GM12865 (cell line): ENCODE data around the gene G6PD.

Experiments
- DNase-seq: peaks from one replicate; pipeline ENCODE4 v3.0.0; 2010; ENCODE audit warnings: low read depth
- H3K4me3 ChIP-seq: 2 replicates; pipeline ENCODE4 v1.5.1; 2011; ENCODE audit warnings: mild to moderate bottlenecking, low read depth, low read length, control low read depth
- TF ChIP-seq, protein P1 (sequence below): IDR thresholded peaks from 2 replicates; pipeline ENCODE4 v1.5.1; 2011; ENCODE audit warnings: low read length, control low read depth, low read depth, inconsistent platforms; ENCODE audit not compliant: insufficient read depth; ENCODE audit errors: missing control alignments

The G6PD gene

DNA sequence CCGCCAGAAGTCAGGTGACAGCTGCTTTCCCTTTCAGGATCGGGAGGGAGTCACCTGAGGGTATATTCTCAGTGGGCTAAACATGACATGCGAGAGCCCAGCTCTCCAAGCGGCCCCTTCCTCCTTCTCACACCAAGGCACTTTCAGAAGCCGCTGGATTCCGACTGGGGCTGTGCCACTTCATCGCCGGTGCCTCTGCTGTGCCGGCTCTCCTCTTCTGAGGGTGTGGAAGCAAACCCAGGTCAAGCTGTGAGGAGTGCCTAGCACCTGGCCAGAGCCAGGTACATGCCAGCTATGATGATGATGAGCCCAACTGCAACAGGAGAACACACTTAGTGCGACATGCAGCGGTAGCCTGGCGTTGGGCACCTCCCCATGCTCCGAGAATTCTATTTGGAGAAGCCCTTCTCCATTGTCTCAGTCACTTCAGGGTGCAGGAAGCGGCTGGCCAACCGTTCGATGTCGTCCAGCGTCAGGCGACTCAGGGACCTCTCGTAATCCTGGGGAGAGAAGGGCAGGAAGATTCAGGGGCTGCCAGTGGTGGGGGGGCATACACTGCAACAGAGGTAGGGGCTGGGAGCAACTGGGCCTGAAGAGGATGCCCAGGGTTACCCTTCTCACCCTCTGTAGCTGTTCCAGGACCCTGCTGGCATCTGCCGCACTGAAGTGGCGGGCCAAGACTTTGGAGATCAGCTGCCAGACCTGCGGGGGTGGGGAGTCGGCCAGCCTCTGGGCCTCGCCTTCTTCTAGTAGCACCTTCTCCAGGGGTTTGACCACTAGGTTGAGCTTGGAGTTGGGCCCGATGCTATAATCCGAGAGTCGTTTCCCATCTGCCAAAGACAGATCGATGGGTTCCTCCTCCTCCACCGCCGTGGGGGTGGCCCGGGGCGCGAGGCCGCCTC lies 61.2 kb downstream of the G6PD start:
- no peak for DNase-seq
- TF ChIP-seq, protein P1, sequence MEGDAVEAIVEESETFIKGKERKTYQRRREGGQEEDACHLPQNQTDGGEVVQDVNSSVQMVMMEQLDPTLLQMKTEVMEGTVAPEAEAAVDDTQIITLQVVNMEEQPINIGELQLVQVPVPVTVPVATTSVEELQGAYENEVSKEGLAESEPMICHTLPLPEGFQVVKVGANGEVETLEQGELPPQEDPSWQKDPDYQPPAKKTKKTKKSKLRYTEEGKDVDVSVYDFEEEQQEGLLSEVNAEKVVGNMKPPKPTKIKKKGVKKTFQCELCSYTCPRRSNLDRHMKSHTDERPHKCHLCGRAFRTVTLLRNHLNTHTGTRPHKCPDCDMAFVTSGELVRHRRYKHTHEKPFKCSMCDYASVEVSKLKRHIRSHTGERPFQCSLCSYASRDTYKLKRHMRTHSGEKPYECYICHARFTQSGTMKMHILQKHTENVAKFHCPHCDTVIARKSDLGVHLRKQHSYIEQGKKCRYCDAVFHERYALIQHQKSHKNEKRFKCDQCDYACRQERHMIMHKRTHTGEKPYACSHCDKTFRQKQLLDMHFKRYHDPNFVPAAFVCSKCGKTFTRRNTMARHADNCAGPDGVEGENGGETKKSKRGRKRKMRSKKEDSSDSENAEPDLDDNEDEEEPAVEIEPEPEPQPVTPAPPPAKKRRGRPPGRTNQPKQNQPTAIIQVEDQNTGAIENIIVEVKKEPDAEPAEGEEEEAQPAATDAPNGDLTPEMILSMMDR, result no peak
- peak overlapping the region; percentile 78 for H3K4me3 ChIP-seq

DNA sequence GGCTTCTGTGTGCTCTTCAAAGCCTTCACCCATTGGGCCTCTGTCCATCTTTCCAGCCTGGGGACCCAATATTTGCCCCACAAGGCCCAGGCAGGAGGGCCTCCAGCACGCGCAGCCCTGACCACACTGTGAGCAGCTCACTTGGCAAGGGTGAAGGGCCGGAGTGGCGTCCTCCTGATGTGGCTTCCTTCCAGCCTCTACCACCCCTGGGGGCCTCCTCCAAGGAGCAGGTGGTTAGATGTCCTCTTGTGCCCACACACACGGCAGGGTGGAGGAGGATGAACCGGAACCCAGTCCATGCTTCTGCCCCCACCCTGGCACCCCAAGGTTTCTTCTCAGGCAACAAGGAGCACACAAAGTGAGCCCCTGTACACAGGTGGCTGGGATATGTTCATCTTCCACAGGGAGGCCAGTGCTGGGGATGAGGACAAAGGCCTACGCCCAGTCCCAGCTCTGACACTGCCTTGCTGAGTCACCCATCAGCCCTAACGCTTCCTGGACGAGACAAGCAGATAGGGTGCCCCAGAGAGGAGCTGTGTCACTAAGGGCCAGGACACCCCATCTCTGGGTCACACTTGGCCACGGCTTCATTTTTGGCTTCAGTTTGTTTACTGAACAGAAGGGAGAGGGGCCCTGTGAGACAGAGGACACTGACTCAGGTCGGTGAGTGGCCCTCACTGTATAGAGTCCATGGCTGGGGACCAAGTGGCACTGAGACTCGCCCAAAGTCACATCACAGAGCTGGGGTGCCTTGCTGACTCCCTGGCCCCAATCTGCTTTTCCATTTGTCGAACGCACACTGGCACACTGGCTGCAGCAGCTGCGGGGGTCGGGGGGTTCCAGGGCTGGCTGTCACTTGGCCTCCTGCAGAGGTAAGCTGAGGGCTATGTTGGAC lies 62.1 kb downstream of the G6PD start:
- DNase-seq, result no peak
- H3K4me3 ChIP-seq, result no peak overlapping the region

DNA sequence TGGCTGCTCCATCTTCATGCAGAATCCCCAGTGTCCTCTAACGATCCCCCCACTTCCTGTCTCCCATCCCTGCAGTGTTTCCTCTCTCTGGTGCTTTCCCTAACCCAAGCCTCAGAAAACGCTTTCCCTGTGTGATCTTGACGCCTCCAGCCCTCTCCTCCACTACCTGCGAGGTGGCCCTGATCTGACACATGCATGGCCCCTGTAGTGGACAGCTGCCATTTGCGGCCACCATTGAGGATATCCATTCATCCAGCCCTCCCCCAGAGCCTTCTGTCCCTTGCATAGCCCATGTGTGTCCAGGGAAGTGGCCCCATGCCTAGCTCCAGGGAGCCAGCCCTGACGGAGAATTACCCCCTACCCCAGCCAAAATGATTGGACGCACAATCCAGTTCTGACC lies 63.3 kb downstream of the G6PD start:
- TF ChIP-seq, protein P1, result no peak
- no peak for DNase-seq
- H3K4me3 ChIP-seq, result no peak overlapping the region

More for the DNA sequence above, 62.1 kb downstream of the G6PD start:
- TF ChIP-seq, protein P1, result no peak

DNA sequence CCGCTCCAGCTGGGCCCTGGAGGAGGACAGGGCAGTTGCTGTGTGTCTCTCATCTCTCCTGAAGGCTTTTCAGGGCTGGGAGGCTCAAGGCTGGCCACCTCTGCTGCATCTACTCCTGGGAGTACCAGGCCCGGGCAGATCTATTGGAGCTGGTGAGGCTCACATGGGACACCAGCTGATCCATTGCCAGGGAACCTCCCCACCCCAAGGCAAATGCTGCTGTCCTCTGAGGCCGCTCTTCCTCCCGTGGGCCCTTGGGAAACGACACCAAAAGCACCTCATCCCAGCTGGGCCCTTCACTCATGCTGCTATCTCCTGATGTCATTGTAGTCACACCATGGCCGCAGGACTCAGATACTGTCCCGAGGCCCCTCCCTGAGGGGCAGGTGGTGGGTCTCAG lies 63.9 kb downstream of the G6PD start:
- no peak overlapping the region for H3K4me3 ChIP-seq
- TF ChIP-seq, protein P1, result no peak
- no peak for DNase-seq

DNA sequence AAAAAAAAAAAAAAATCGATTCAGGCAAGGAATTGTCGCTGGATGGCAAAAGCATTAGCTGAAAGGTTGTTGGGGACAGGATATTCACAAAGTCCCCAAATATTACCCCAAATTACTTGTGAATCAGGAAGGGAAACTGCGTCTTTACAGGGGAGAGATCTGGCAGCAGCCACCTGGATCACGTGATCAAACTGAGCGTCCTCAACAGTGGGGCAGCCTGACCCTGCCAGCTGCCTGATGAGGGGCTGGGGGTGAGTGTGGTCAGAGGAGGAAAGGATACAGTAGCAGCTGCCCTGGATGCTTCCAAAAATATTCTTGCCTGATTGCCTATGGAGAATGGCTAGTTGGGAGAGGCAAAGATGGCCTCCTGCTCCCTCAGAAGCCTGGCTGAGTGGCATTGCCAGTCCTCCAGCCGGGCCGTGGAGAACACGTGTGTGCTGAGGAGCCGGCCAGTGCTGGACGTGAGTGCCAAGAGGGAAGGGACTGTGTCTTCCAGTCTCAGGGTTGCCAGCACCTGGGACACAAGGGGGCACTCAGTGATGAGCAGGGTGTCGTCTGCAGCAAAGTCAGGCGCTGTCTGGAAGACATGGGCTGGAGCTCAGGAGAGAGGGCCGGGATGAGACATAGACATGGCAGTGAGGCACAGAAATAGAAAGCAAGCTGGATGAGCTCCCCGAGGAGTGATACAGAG lies 64.6 kb downstream of the G6PD start:
- TF ChIP-seq, protein P1, result no peak
- no peak for DNase-seq
- no peak overlapping the region for H3K4me3 ChIP-seq
